COR-L47 (cell line): ENCODE data around the gene HNRNPM.

Experiments used
- DNase-seq: peaks from one replicate; lab custom pipeline; 2025; lab: John Stamatoyannopoulos, UW

HNRNPM gene

GRCh38 chr19:8459520-8460270 lies 14.9 kb downstream of the HNRNPM start:
- no peak for DNase-seq

- no peak for DNase-seq
Measured at GRCh38 chr19:8460516-8461298, 15.9 kb downstream of the HNRNPM start.

- no peak for DNase-seq
Measured at GRCh38 chr19:8461376-8461775, 16.6 kb downstream of the HNRNPM start.

GRCh38 chr19:8461891-8462290 lies 17.1 kb downstream of the HNRNPM start:
- DNase-seq: no peak

- no peak for DNase-seq
Measured at GRCh38 chr19:8462571-8462970, 17.8 kb downstream of the HNRNPM start.

GRCh38 chr19:8463365-8463764 lies 18.6 kb downstream of the HNRNPM start:
- DNase-seq: no peak

- DNase-seq: no peak
Measured at GRCh38 chr19:8466018-8466417, 21.2 kb downstream of the HNRNPM start.

GRCh38 chr19:8468124-8468523 lies 23.3 kb downstream of the HNRNPM start:
- DNase-seq: no peak

GRCh38 chr19:8468761-8469373 lies 24.1 kb downstream of the HNRNPM start:
- DNase-seq: no peak

GRCh38 chr19:8469613-8470368 lies 25.0 kb downstream of the HNRNPM start:
- DNase-seq: no peak

- no peak for DNase-seq
Measured at GRCh38 chr19:8473648-8474476, 29.1 kb downstream of the HNRNPM start.

GRCh38 chr19:8475005-8475404 lies 30.2 kb downstream of the HNRNPM start:
- no peak for DNase-seq

GRCh38 chr19:8476524-8476923 lies 31.7 kb downstream of the HNRNPM start:
- no peak for DNase-seq

GRCh38 chr19:8477889-8478288 lies 33.1 kb downstream of the HNRNPM start:
- DNase-seq: no peak

- no peak for DNase-seq
Measured at GRCh38 chr19:8478598-8478997, 33.8 kb downstream of the HNRNPM start.

GRCh38 chr19:8481201-8481600 lies 36.4 kb downstream of the HNRNPM start:
- DNase-seq: no peak

GRCh38 chr19:8481616-8482015 lies 36.8 kb downstream of the HNRNPM start:
- DNase-seq: no peak

GRCh38 chr19:8482696-8483095 lies 37.9 kb downstream of the HNRNPM start:
- no peak for DNase-seq

GRCh38 chr19:8483165-8483564 lies 38.4 kb downstream of the HNRNPM start:
- no peak for DNase-seq

GRCh38 chr19:8484331-8484894 lies 39.6 kb downstream of the HNRNPM start:
- DNase-seq: no peak
